ENCODE results near the gene IL1F10.

IL1F10 gene

GRCh38 chr2:113067681-113068080, at the start of gene IL1F10:
Gene IL1F10 (plus strand): TSS chr2:113067970. CDS start chr2:113072739, 4,769 bp downstream.
- no peak within 1 kb of the TSS for H3K4me3 ChIP-seq (ENCODE audit: low read length)
- DNase-seq (ENCODE audit: low read depth), result no peak

DNA sequence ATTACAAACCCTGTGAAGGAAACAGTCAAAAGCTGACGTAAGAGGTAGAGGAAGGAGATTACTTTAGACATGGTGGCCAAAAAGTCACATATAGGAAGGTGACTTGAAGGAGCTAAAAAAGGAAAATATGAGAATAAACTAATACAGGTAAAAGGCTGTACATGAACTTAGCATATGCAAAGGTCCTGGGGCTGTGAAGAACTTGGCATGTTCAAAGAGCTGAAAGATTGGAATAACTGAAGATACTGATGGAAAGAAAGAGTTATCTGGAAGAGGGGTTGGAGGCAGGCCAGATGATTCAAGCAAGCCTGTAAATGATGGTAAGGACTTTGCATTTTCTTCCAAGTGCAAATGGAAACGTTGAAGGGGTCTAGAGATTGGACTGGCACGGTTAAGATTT, 49.3 kb upstream of the IL1F10 start:
- DNase-seq (ENCODE audit: low read depth), result no peak
- H3K4me3 ChIP-seq (ENCODE audit: low read length), result no peak overlapping the region
- no peak for TF ChIP-seq CTCF (conservative IDR thresholded peaks at IDR 0.05; ENCODE audit: low read length)

More at GRCh38 chr2:113067681-113068080, at the start of gene IL1F10:
- TF ChIP-seq CTCF (conservative IDR thresholded peaks at IDR 0.05; ENCODE audit: low read length), result no peak

DNA sequence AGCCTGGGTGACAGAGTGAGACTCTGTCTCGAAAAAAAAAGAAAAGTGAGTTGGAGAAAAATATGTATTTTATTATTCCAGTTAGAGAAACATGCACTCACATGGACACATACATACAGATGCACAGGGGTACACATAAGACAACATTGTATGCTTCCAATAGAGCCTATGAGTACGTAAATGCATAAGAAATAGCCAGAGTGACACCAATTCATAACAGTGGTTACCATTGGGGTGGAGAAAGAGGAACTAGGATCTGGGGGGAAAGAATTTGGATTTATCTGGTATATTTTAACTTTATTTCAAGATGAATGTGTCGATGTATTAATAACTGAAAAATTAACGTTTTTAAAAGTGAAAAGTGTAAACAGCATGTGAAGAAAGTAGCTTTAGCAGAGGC, 46.5 kb upstream of the IL1F10 start:
- DNase-seq (ENCODE audit: low read depth), result no peak
- no peak for TF ChIP-seq CTCF (conservative IDR thresholded peaks at IDR 0.05; ENCODE audit: low read length)
- H3K4me3 ChIP-seq (ENCODE audit: low read length), result no peak overlapping the region

GRCh38 chr2:113024764-113025163, 43.0 kb upstream of the IL1F10 start:
- H3K4me3 ChIP-seq (ENCODE audit: low read length), result no peak overlapping the region
- DNase-seq (ENCODE audit: low read depth), result no peak
- TF ChIP-seq CTCF (conservative IDR thresholded peaks at IDR 0.05; ENCODE audit: low read length), result no peak

DNA sequence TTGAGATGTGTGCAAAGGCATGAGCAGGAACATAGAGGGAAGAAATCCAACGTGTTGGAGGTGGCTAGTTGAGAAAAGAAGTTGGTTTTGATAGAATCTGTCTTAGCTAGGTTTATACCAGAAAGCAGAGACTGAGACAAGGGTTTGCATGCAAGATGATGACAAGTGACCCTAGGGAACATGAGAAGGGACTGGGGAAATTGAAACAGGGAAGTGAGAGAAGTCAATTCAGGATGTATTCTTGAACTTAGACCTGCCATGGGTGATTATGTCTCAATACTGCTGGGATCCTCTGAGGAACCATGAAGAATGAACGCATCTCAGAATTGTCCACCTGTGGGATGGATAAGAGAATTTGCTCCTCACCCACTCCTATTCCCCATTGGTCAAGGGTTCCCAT, 42.0 kb upstream of the IL1F10 start:
- no peak overlapping the region for H3K4me3 ChIP-seq (ENCODE audit: low read length)
- no peak for TF ChIP-seq CTCF (conservative IDR thresholded peaks at IDR 0.05; ENCODE audit: low read length)
- no peak for DNase-seq (ENCODE audit: low read depth)

DNA sequence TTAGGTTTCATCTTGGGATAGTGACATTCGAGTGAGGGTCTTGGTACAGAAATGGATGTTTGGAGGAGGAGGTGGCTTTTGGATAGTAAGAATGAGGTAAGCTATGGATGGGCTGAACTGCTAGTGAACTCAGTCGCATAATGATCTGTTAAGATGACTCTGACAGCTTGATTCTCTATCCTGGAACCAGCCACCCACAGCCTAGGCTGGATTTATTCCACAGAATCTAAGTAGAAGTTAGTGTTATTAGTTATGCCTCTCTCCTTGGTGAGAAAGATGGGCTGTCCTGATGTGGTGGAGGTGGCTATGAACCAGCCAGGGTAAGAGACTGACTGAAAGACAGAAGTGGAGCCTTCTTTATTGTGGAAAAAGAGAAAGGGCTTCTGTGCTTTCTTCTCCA, 40.1 kb upstream of the IL1F10 start:
- TF ChIP-seq CTCF (conservative IDR thresholded peaks at IDR 0.05; ENCODE audit: low read length), result no peak
- DNase-seq (ENCODE audit: low read depth), result no peak
- H3K4me3 ChIP-seq (ENCODE audit: low read length), result no peak overlapping the region

- no peak for TF ChIP-seq CTCF (conservative IDR thresholded peaks at IDR 0.05; ENCODE audit: low read length)
- H3K4me3 ChIP-seq (ENCODE audit: low read length), result no peak overlapping the region
- no peak for DNase-seq (ENCODE audit: low read depth)
These were observed 39.7 kb upstream of the IL1F10 start for GRCh38 chr2:113028112-113028511.

Data from AG10803 (cell line).